Measurements from ENCODE around the gene STRBP.

Gene STRBP

GRCh38 chr9:123225995-123226394, 42.4 kb downstream of the STRBP start:
- H3K27me3 ChIP-seq (ENCODE audit: control insufficient read depth, low read length) = no peaks in the 10 kb centered on the region
- peaks cover 98% of the 10 kb centered on the region for H3K4me1 ChIP-seq (ENCODE audit: control insufficient read depth, low read length)

GRCh38 chr9:123225374-123225813, 43.0 kb downstream of the STRBP start:
- Histone ChIP-seq H4K20me1 (ENCODE audit: control insufficient read depth, insufficient read depth, low read depth, low read length) (no peaks in the 10 kb centered on the region), H3K4me1 (ENCODE audit: control insufficient read depth, low read length) (peaks cover 98% of the 10 kb centered on the region), H3K4me3 (ENCODE audit: low read length) (peak overlapping the region; percentile 17; the same call in 1 of the 2 replicates), H3K4me2 (ENCODE audit: low read length) (peak overlapping the region; percentile 44), H3K79me2 (ENCODE audit: control insufficient read depth, low read length) (peaks cover 99% of the 10 kb centered on the region), H3K27me3 (ENCODE audit: control insufficient read depth, low read length) (no peaks in the 10 kb centered on the region), H3K9me3 (ENCODE audit: control insufficient read depth, insufficient read depth, low read length) (no peaks in the 10 kb centered on the region), H3K27ac (ENCODE audit: low read depth, low read length) (peak overlapping the region; percentile 41), H3F3A (ENCODE audit: control insufficient read depth, insufficient read depth) (peaks cover 25% of the 10 kb centered on the region), H3K9me2 (replicated peaks; ENCODE audit: control insufficient read depth, low read length) (no peaks in the 10 kb centered on the region), H3K36me3 (ENCODE audit: control insufficient read depth, low read length) (peaks cover 80% of the 10 kb centered on the region)
- TF ChIP-seq EZH2phosphoT487 (IDR thresholded peaks at IDR 0.05; ENCODE audit: borderline replicate concordance, low read length) (no peak), CTCF (IDR thresholded peaks at IDR 0.05; ENCODE audit: low read depth, low read length, poor library complexity, severe bottlenecking) (peak; percentile 82)

More at GRCh38 chr9:123225995-123226394, 42.4 kb downstream of the STRBP start:
- peaks cover 25% of the 10 kb centered on the region for H3F3A ChIP-seq (ENCODE audit: control insufficient read depth, insufficient read depth)
- no peaks in the 10 kb centered on the region for H3K9me3 ChIP-seq (ENCODE audit: control insufficient read depth, insufficient read depth, low read length)
- H3K4me3 ChIP-seq (ENCODE audit: low read length) = peak overlapping the region; percentile 17
- H3K4me2 ChIP-seq (ENCODE audit: low read length) = peak overlapping the region; percentile 44
- peaks cover 80% of the 10 kb centered on the region for H3K36me3 ChIP-seq (ENCODE audit: control insufficient read depth, low read length)
- no peaks in the 10 kb centered on the region for H3K9me2 ChIP-seq (replicated peaks; ENCODE audit: control insufficient read depth, low read length)
- H4K20me1 ChIP-seq (ENCODE audit: control insufficient read depth, insufficient read depth, low read depth, low read length) = no peaks in the 10 kb centered on the region
- TF ChIP-seq CTCF (IDR thresholded peaks at IDR 0.05; ENCODE audit: low read depth, low read length, poor library complexity, severe bottlenecking) (no peak), EZH2phosphoT487 (IDR thresholded peaks at IDR 0.05; ENCODE audit: borderline replicate concordance, low read length) (no peak)
- H3K27ac ChIP-seq (ENCODE audit: low read depth, low read length) = peak overlapping the region; percentile 41
- peaks cover 99% of the 10 kb centered on the region for H3K79me2 ChIP-seq (ENCODE audit: control insufficient read depth, low read length)

GRCh38 chr9:123220127-123220526, 48.3 kb downstream of the STRBP start:
- Histone ChIP-seq H3K27me3 (ENCODE audit: control insufficient read depth, low read length) (no peaks in the 10 kb centered on the region), H3K4me3 (ENCODE audit: low read length) (no peak overlapping the region), H3K79me2 (ENCODE audit: control insufficient read depth, low read length) (peaks cover 98% of the 10 kb centered on the region), H4K20me1 (ENCODE audit: control insufficient read depth, insufficient read depth, low read depth, low read length) (no peaks in the 10 kb centered on the region), H3K36me3 (ENCODE audit: control insufficient read depth, low read length) (peaks cover 75% of the 10 kb centered on the region), H3K4me1 (ENCODE audit: control insufficient read depth, low read length) (peaks cover 90% of the 10 kb centered on the region), H3K27ac (ENCODE audit: low read depth, low read length) (peak overlapping the region; percentile 19), H3K9me3 (ENCODE audit: control insufficient read depth, insufficient read depth, low read length) (no peaks in the 10 kb centered on the region), H3K4me2 (ENCODE audit: low read length) (peak overlapping the region; percentile 39), H3K9me2 (replicated peaks; ENCODE audit: control insufficient read depth, low read length) (no peaks in the 10 kb centered on the region), H3F3A (ENCODE audit: control insufficient read depth, insufficient read depth) (peaks cover 14% of the 10 kb centered on the region)
- no peak for TF ChIP-seq EZH2phosphoT487 (IDR thresholded peaks at IDR 0.05; ENCODE audit: borderline replicate concordance, low read length)
- no peak for TF ChIP-seq CTCF (IDR thresholded peaks at IDR 0.05; ENCODE audit: low read depth, low read length, poor library complexity, severe bottlenecking)

Measured in DOHH2 (cell line).